ENCODE results near the gene CYS1. TPM values are rescaled to one million over a fixed set of nuclear protein-coding genes. Genes with fewer than 3 reads are reported as not detected.
"Not testable (repeated sequence)": the region's sequence is repeated elsewhere in the genome, so short reads cannot be mapped to it uniquely, and the experiment has no call there.

Gene CYS1
- total and polyA plus RNA-seq, 2 of the 8 experiments (the other 6 are each of a cell fraction or from before 2014, with no cell fraction given) = 0.09 to 0.13 TPM

- H3K4me3 ChIP-seq (ENCODE audit: extremely low read depth in 1 of 4, insufficient read depth in 2 of 4, low read depth in 3 of 4, low read length in 4 of 4); H2BK12ac ChIP-seq (ENCODE audit: low read depth, low read length); H3K27me3 ChIP-seq (replicated peaks in 1 of 4; ENCODE audit: control insufficient read depth in 3 of 4, extremely low read depth in 1 of 4, insufficient read depth in 3 of 4, low read length in 3 of 4); H3K4me1 ChIP-seq (replicated peaks in 1 of 4; ENCODE audit: control insufficient read depth in 3 of 4, insufficient read depth in 4 of 4, low read length in 3 of 4); H3K18ac ChIP-seq (ENCODE audit: extremely low read depth, low read length); H2BK20ac ChIP-seq (ENCODE audit: low read length); H3K36me3 ChIP-seq (ENCODE audit: control insufficient read depth in 2 of 4, insufficient read depth in 4 of 4, low read length in 3 of 4); H4K8ac ChIP-seq (ENCODE audit: extremely low read depth, insufficient read depth, low read length); H3K79me2 ChIP-seq (ENCODE audit: control insufficient read depth in 1 of 2, insufficient read depth in 2 of 2, low read length in 2 of 2); H3K9me3 ChIP-seq (ENCODE audit: insufficient read depth in 2 of 2, low read depth in 1 of 2, low read length in 1 of 2); H2BK5ac ChIP-seq (ENCODE audit: low read depth, low read length); DNase-seq (ENCODE audit: low read depth in 1 of 2, low spot score in 2 of 2); H3K4ac ChIP-seq (replicated peaks; ENCODE audit: insufficient read length, low read depth, low read length); H3K14ac ChIP-seq (ENCODE audit: insufficient read length); H4K20me1 ChIP-seq (replicated peaks in 1 of 2; ENCODE audit: control insufficient read depth in 1 of 2, insufficient read depth in 2 of 2, low read length in 2 of 2); H2AFZ ChIP-seq (ENCODE audit: low read length); H3K23ac ChIP-seq (ENCODE audit: insufficient read length); H4K91ac ChIP-seq (replicated peaks; ENCODE audit: insufficient read length, low read length); H2AK5ac ChIP-seq (ENCODE audit: low read depth, low read length); H2BK120ac ChIP-seq (replicated peaks; ENCODE audit: low read depth, low read length); H3K4me2 ChIP-seq (ENCODE audit: insufficient read depth in 1 of 2, low read depth in 2 of 2, low read length in 2 of 2); H3K56ac ChIP-seq (replicated peaks; ENCODE audit: insufficient read length, low read depth, low read length); H3K79me1 ChIP-seq (ENCODE audit: low read depth, low read length); H3K9ac ChIP-seq (replicated peaks in 1 of 4; ENCODE audit: extremely low read depth in 1 of 4, low read depth in 3 of 4, low read length in 3 of 4); FAIRE-seq; H3K27ac ChIP-seq (ENCODE audit: low read depth, low read length); H2BK15ac ChIP-seq (ENCODE audit: low read length); H4K5ac ChIP-seq (ENCODE audit: insufficient read length, low read depth, low read length); H3K23me2 ChIP-seq (ENCODE audit: low read depth, low read length): not testable (repeated sequence)
- WGBS, 2 experiments (ENCODE audit: extremely low coverage in 1 of 2, insufficient coverage in 1 of 2, insufficient read length in 1 of 2, insufficient replicate concordance in 2 of 2, low coverage in 1 of 2, low lambda C conversion rate in 2 of 2, missing lambda C conversion rate in 1 of 2) = 93% methylated on average over 2 of the region's 2 CpGs; no CpG with 5 or more reads in 1 of the 2 experiments
- CTCF ChIA-PET (ENCODE audit: partially characterized antibody) = interaction anchor here (0.9 to 24.1 kb wide), 6 partner anchors 9 to 343 kb away, joined by 3 to 429 read pairs (median 3); partner anchors contain the start of gene CYS1
- POLR2A ChIA-PET (ENCODE audit: partially characterized antibody) = interaction anchor here (0.6 to 1.7 kb wide), 3 partner anchors 9 to 420 kb away, joined by 4 to 6 read pairs (median 4); no protein-coding TSS in a partner anchor
These were observed 11.7 kb upstream of the CYS1 start for GRCh38 chr2:10091889-10092244.

Data from H1 (cell line).